Subcutaneous abdominal adipose tissue (tissue), 5 donors: Measurements from ENCODE around the gene GALK1.

Experiments used
- H3K27ac ChIP-seq: one replicate; pipeline ENCODE4 v1.7.0; 2013; ENCODE audit warnings: low read depth, mild to moderate bottlenecking, inconsistent platforms, low read length, moderate library complexity
- H3K27me3 ChIP-seq, 5 donors: one replicate each; pipeline ENCODE4 v1.7.0; 2013; ENCODE audit warnings: low read length in 5 of 5, inconsistent platforms in 1 of 5; ENCODE audit not compliant: control insufficient read depth in 5 of 5, insufficient read depth in 4 of 5
- H3K36me3 ChIP-seq, 5 donors: one replicate each; pipeline ENCODE4 v1.7.0; 2013; ENCODE audit warnings: low read length in 5 of 5; ENCODE audit not compliant: control insufficient read depth in 5 of 5, insufficient read depth in 5 of 5
- H3K4me1 ChIP-seq, 5 donors: one replicate each; pipeline ENCODE4 v1.7.0; 2013; ENCODE audit warnings: low read length in 5 of 5, mild to moderate bottlenecking in 3 of 5, moderate library complexity in 1 of 5; ENCODE audit not compliant: control insufficient read depth in 5 of 5, insufficient read depth in 5 of 5
- H3K4me3 ChIP-seq, 5 donors: one replicate each; pipeline ENCODE4 v1.7.0; 2013; ENCODE audit warnings: low read length in 5 of 5, low read depth in 1 of 5
- H3K9ac ChIP-seq, 5 donors: one replicate each; pipeline ENCODE4 v1.7.0; 2013; ENCODE audit warnings: low read length in 5 of 5, mild to moderate bottlenecking in 4 of 5, moderate library complexity in 3 of 5
- H3K9me3 ChIP-seq, 5 donors: one replicate each; pipeline ENCODE4 v1.7.0; 2013; ENCODE audit warnings: low read length in 5 of 5; ENCODE audit not compliant: control insufficient read depth in 5 of 5
- donor health status: healthy.
- donor health status: healthy.
- donor health status: healthy.
- donor health status: healthy.
- donor health status: healthy.

Gene GALK1

GRCh38 chr17:75757086-75757681, 7.8 kb downstream of the GALK1 start:
- no peaks in the 10 kb centered on the region for H3K9me3 ChIP-seq
- no peak overlapping the region for H3K9ac ChIP-seq
- peaks cover 0 to 26% (median 18%) of the 10 kb centered on the region in 5 donors for H3K4me1 ChIP-seq
- no peak overlapping the region for H3K27ac ChIP-seq
- peaks cover 0 to 25% (median 8%) of the 10 kb centered on the region in 5 donors for H3K36me3 ChIP-seq
- no peak overlapping the region for H3K4me3 ChIP-seq
- no peaks in the 10 kb centered on the region for H3K27me3 ChIP-seq

DNA sequence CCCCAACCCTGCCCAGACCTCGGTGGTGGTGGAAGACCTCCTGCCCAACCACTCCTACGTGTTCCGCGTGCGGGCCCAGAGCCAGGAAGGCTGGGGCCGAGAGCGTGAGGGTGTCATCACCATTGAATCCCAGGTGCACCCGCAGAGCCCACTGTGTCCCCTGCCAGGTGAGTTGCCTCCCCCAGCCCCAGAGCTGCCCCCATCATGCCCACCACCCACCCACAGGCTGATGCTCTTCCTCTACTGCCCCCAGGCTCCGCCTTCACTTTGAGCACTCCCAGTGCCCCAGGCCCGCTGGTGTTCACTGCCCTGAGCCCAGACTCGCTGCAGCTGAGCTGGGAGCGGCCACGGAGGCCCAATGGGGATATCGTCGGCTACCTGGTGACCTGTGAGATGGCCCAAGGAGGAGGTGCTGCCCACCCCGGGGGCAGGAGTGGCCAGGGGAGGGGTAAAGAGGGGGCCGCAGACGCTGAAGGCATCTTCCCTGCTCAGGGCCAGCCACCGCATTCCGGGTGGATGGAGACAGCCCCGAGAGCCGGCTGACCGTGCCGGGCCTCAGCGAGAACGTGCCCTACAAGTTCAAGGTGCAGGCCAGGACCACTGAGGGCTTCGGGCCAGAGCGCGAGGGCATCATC, 8.4 kb downstream of the GALK1 start:
- peak overlapping the region in 1 of 5 donors; percentile 20 for H3K9ac ChIP-seq

DNA sequence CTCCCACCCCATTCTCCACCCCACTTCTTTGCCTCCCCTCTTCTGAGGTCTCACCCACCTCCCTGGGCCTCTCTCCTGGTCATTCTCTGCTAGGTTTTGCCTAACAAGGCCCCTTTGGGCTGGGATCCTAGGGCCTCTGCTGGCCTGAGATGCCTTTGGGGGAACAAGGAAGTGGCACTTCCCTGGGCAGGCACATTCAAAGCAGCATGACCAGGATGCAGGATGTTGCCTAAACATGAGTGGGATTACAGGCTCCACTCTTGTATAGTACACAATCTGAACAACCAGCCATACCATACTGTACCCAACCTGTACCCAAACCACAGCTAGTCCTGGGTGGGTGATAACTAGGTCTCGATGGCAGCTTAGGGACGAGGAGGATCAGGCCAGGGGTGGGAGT, 9.0 kb downstream of the GALK1 start:
- Histone ChIP-seq H3K4me1 (peaks cover 0 to 26% (median 18%) of the 10 kb centered on the region in 5 donors), H3K9me3 (no peaks in the 10 kb centered on the region), H3K9ac (no peak overlapping the region), H3K27me3 (no peaks in the 10 kb centered on the region), H3K36me3 (peaks cover 0 to 25% (median 8%) of the 10 kb centered on the region in 5 donors), H3K27ac (no peak overlapping the region), H3K4me3 (no peak overlapping the region)

More for the DNA sequence above, 8.4 kb downstream of the GALK1 start:
- Histone ChIP-seq H3K9me3 (no peaks in the 10 kb centered on the region), H3K27me3 (no peaks in the 10 kb centered on the region), H3K4me1 (peaks cover 0 to 26% (median 18%) of the 10 kb centered on the region in 5 donors), H3K27ac (no peak overlapping the region), H3K36me3 (peaks cover 0 to 25% (median 8%) of the 10 kb centered on the region in 5 donors), H3K4me3 (no peak overlapping the region)

GRCh38 chr17:75755205-75755901, 9.6 kb downstream of the GALK1 start:
- peaks cover 0 to 25% (median 8%) of the 10 kb centered on the region in 5 donors for H3K36me3 ChIP-seq
- H3K27me3 ChIP-seq: no peaks in the 10 kb centered on the region
- no peak overlapping the region for H3K27ac ChIP-seq
- H3K9ac ChIP-seq: no peak overlapping the region
- H3K4me1 ChIP-seq: peaks cover 0 to 26% (median 18%) of the 10 kb centered on the region in 5 donors
- no peaks in the 10 kb centered on the region for H3K9me3 ChIP-seq
- H3K4me3 ChIP-seq: no peak overlapping the region

DNA sequence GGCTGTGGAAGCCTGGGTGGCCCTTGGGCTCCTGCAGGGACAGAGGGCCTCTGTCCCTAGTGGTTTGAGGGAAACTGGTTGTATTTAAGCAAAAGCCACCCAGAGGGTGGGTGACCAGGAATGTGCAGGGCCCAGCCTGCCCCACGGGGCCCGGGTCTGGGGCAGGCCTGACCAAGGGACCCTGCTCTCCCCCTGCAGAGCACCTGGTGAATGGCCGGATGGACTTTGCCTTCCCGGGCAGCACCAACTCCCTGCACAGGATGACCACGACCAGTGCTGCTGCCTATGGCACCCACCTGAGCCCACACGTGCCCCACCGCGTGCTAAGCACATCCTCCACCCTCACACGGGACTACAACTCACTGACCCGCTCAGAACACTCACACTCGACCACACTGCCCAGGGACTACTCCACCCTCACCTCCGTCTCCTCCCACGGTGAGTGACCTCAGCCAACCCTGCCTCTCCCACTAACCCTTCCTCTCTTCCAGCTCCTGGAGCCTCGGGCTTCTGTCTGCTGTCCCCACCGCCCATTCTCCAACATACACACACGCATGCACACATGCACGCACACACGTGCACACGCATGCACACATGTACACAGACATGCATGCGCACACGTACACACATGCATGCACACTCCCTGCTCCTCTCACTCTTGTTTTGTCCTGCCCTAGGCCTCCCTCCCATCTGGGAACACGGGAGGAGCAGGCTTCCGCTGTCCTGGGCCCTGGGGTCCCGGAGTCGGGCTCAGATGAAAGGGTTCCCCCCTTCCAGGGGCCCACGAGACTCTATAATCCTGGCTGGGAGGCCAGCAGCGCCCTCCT, 10.4 kb downstream of the GALK1 start:
- H3K4me3 ChIP-seq: peak overlapping the region in 3 of 5 donors; percentile 47 to 62 (median 48)
- peaks cover 0 to 32% (median 25%) of the 10 kb centered on the region in 5 donors for H3K4me1 ChIP-seq
- peaks cover 0 to 25% (median 8%) of the 10 kb centered on the region in 5 donors for H3K36me3 ChIP-seq
- H3K27me3 ChIP-seq: no peaks in the 10 kb centered on the region
- H3K9ac ChIP-seq: peak overlapping the region in 2 of 5 donors; percentile 47 to 55
- H3K27ac ChIP-seq: no peak overlapping the region
- no peaks in the 10 kb centered on the region for H3K9me3 ChIP-seq

DNA sequence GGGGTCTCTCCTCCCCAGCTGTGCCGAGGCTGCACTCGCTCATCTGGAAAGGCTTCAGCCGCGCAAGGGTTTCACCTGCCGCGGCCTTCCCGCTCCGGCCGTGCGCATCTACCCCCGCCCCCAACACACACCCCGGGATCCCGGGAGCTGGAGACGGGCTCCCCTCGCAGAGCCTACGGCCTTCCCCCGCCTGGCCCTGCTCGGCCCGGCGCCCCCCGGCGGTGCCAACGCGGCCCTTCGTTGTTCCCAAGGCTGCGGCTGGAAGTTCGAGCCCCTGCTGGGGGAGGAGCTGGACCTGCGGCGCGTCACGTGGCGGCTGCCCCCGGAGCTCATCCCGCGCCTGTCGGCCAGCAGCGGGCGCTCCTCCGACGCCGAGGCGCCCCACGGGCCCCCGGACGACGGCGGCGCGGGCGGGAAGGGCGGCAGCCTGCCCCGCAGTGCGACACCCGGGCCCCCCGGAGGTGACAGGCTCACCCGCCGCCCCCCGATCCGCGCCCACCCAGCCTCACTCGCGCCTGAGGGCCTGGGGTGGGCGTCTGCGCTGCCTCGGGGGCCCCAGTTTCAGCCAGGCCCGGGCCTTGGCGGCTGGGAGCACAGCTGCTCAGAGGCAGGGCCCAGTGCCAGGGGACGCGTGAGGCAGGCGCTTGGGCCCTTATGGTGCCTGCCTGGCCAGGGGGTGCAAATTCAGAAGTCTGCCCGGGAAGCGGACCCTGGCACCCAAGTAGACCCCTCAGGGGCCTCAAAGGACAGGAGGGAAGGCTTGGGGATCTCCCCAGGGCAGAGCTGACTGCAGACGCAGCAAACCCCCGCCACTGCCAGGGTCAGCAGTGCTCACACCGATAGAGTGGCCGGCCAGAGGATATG, 11.2 kb downstream of the GALK1 start:
- H3K4me1 ChIP-seq: peaks cover 0 to 33% (median 27%) of the 10 kb centered on the region in 5 donors
- no peak overlapping the region for H3K27ac ChIP-seq
- H3K27me3 ChIP-seq: no peaks in the 10 kb centered on the region
- peaks cover 0 to 22% (median 8%) of the 10 kb centered on the region in 5 donors for H3K36me3 ChIP-seq
- H3K4me3 ChIP-seq: peak overlapping the region in 4 of 5 donors; percentile 36 to 62 (median 48)
- peak overlapping the region in 4 of 5 donors; percentile 30 to 68 (median 48) for H3K9ac ChIP-seq
- H3K9me3 ChIP-seq: no peaks in the 10 kb centered on the region

DNA sequence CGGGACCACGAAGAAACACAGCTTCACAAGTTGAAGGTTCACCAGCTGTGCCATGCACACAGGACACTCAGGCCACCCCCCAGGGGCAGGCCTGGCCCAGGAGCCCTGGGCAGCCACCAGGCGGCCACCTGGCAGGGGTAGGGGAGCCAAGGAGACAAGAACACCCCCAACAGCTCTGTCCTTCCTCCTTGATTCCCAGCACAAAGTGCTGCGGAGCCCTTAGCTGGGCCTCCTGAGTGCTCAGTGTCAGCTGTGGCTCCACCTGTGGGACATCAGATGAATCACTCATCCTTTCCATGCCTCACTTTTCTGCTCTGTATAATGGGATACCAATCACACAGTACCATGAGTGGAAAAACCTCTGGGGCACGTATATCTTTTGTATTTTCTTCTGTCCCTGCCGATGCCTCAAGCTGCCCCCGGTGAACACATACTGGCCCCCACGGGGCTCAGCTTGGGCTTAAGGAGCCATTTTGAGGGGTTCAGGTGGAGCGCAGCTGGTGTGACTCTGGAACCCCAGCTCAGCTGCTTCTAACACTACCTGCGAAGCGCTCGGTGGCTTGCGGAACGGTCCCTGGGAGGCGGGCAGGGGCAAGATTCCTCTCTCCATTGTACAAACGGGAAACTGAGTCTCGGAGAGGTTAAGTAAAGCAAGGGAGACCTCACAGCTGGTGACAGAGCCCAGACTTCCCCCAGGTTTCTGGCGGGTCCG, 12.0 kb downstream of the GALK1 start:
- Histone ChIP-seq H3K27ac (no peak overlapping the region), H3K27me3 (no peaks in the 10 kb centered on the region), H3K9ac (peak overlapping the region in 4 of 5 donors; percentile 30 to 68 (median 44)), H3K4me1 (peaks cover 0 to 34% (median 27%) of the 10 kb centered on the region in 5 donors), H3K4me3 (peak overlapping the region in 4 of 5 donors; percentile 36 to 62 (median 48)), H3K9me3 (no peaks in the 10 kb centered on the region), H3K36me3 (peaks cover 0 to 14% (median 6%) of the 10 kb centered on the region in 5 donors)

- Histone ChIP-seq H3K27me3 (no peaks in the 10 kb centered on the region), H3K9me3 (no peaks in the 10 kb centered on the region), H3K4me1 (peaks cover 3 to 40% (median 32%) of the 10 kb centered on the region in 5 donors), H3K4me3 (no peak overlapping the region), H3K9ac (no peak overlapping the region), H3K36me3 (peaks cover 0 to 8% (median 0%) of the 10 kb centered on the region in 5 donors), H3K27ac (no peak overlapping the region)
Observed at GRCh38 chr17:75752405-75752709, 12.6 kb downstream of the GALK1 start.
